ENCODE measurements around the gene TMEM9.

Gene TMEM9

GRCh38 chr1:201146626-201147390, 7.5 kb downstream of the TMEM9 start:
- DNase-seq = no peak

GRCh38 chr1:201145816-201146215, 8.5 kb downstream of the TMEM9 start:
- DNase-seq = no peak

- no peak for DNase-seq
These were observed 9.1 kb downstream of the TMEM9 start for GRCh38 chr1:201145132-201145531.

- no peak for DNase-seq
These were observed 9.6 kb downstream of the TMEM9 start for GRCh38 chr1:201144701-201145100.

- peak in 2 of 56 donors; percentile 13 to 16 for DNase-seq
These were observed 10.3 kb downstream of the TMEM9 start for GRCh38 chr1:201143726-201144635.

- DNase-seq = no peak
These were observed 11.2 kb downstream of the TMEM9 start for GRCh38 chr1:201142849-201143725.

GRCh38 chr1:201142011-201142848, 12.0 kb downstream of the TMEM9 start:
- DNase-seq = peak in 6 of 56 donors; percentile 10 to 29 (median 21)

GRCh38 chr1:201141418-201141817, 12.9 kb downstream of the TMEM9 start:
- no peak for DNase-seq

GRCh38 chr1:201140941-201141260, 13.4 kb downstream of the TMEM9 start:
- no peak for DNase-seq

GRCh38 chr1:201140235-201140940, 13.9 kb downstream of the TMEM9 start:
- DNase-seq = no peak

- DNase-seq = no peak
These were observed 14.5 kb downstream of the TMEM9 start for GRCh38 chr1:201139756-201140155.

GRCh38 chr1:201139306-201139705, 15.0 kb downstream of the TMEM9 start:
- DNase-seq = no peak

- DNase-seq = peak in 3 of 56 donors; percentile 14 to 45 (median 21)
These were observed 15.9 kb downstream of the TMEM9 start for GRCh38 chr1:201138311-201138840.

- DNase-seq = peak in 36 of 56 donors; percentile 9 to 78 (median 44)
These were observed 16.5 kb downstream of the TMEM9 start for GRCh38 chr1:201137579-201138310.

GRCh38 chr1:201137024-201137392, 17.3 kb downstream of the TMEM9 start:
- no peak for DNase-seq

GRCh38 chr1:201136355-201137023, 17.8 kb downstream of the TMEM9 start:
- peak in 1 of 56 donors; percentile 17 for DNase-seq

- DNase-seq = no peak
These were observed 19.9 kb downstream of the TMEM9 start for GRCh38 chr1:201134405-201134804.

GRCh38 chr1:201131398-201131797, 22.9 kb downstream of the TMEM9 start:
- DNase-seq = no peak
